NCI-H446 treated with DMSO at 0.1 percent for 48 hours (cell line): Measurements from ENCODE around the gene EEF1AKMT2.

Experiments used
- DNase-seq: peaks from one replicate; lab custom pipeline; 2025; lab: John Stamatoyannopoulos, UW

Gene EEF1AKMT2

DNA sequence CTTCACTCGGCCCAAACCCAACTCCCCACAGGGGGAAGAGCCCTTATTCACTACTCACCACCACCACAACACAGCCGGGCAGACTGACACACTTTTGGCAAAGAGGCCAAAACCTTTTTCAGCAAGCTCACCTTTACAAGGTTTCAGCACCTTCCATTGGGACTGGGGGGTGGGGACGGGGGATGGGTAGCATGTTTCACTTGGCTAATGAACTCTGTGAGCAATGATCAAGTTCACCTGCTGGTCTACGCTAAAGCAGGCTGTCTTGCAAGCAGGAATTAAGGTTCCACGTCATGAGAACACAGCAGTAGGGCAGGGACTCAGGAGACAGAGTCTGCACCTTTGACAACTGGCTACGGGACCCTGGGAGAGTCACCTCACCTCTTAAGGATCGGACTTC, 54.5 kb downstream of the EEF1AKMT2 start:
- DNase-seq: no peak

DNA sequence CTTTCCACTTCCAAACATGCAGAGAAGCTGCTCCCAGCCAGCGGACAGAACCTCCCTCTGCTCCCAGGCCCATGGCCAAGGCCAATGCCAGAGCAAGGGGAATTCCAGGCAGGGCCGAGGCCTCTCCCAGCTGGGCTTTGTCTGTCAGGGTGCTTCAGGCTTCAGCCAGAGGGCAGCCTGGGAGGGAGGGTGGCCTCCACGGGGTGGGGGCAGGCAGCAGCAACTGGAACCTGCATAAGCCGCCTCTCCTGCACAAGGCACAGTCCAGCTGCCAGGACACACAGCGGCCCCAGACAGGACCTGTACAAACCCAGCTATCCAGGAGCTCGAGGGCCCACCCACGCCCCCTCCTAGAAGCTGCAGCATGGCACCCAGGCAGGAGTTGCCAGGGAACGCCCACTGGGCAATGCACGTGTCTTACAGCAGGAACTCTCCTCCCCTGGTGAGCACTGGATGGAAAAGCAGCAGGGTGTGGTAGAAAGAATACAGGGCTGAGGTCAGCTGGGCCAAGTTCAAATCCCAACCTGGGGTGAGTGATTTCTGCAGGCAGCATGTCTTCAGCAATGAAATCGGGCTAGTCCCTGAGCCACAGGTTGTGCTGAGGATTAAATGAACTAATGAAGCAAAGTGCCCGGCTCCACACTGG, 55.1 kb downstream of the EEF1AKMT2 start:
- DNase-seq: no peak

DNA sequence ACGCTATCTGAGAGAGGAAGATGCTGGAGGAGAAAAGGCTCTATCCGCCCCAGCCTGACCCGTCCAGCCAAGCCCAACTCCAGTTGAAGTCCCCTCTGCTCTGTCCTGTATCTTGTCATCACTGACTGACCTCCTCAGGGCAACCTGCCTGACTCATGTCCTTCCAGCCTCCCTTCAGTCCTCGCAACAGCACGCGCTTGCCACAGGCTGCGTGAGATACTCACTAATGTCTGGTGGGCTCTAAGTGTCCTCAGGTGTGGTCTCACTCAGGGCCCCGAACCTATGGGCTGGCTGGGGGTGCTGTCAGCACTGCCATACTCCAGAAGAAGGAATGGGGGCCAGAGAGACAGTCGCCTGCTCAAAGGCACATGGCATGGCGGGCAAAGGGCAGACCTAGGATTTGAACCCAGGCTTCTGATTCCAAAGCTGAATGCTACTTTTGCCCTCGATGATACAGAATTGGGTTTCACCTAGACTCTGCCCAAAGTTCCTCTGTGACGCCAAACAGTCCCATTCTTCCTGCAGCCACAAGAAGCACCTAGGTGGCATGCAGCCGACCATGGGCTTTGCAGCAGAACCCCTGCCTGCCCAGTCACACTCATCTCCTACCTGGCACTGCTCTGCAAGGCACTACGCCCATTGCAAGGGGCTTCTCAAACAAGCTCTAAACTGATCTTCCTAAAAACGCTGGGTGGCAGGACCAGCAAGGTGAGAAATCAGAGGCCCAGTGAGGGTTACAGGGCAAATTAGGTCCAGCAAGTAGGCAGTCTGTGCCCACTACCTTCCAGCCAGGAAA, 56.0 kb downstream of the EEF1AKMT2 start:
- DNase-seq: no peak

DNA sequence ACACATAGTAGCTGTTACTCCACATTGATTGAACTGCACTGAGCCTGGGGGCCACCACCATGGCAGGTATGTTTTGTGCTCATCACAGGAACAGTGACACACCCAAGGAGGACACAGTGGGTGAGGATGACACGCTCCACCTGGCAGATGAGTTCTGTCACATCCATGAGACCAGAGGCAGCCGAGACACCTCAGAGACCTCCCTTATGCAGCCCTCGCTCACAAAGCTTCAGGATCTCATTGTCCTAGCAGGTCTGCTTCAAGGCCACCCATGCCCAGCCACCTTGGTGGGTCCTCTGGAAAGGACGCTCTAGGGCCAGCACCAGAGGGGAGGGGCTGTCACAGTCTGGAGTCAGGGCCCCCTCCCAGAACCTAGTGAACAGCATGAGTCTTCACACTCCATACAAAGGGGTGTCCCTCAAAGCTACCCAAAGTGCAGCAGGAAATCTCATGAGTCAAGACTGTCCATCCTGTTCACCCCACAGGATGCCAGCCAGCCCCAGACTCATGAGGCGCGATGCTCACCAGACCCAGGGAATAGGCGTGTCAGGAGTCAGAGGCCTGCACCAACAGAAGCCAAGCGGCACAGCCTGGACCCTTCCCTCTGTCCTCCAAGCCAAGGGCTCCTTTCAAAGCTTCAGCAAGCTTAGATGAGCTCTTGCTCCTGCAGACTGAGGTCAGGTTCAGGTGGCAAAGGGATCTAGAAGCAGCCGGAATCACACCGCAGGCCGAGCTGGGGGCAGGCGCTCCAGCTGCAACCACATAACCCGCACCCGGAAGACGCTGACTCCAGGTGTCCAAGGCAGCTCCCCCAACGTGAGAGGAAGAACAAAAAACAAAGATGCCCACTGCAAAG, 57.1 kb downstream of the EEF1AKMT2 start:
- DNase-seq: no peak

DNA sequence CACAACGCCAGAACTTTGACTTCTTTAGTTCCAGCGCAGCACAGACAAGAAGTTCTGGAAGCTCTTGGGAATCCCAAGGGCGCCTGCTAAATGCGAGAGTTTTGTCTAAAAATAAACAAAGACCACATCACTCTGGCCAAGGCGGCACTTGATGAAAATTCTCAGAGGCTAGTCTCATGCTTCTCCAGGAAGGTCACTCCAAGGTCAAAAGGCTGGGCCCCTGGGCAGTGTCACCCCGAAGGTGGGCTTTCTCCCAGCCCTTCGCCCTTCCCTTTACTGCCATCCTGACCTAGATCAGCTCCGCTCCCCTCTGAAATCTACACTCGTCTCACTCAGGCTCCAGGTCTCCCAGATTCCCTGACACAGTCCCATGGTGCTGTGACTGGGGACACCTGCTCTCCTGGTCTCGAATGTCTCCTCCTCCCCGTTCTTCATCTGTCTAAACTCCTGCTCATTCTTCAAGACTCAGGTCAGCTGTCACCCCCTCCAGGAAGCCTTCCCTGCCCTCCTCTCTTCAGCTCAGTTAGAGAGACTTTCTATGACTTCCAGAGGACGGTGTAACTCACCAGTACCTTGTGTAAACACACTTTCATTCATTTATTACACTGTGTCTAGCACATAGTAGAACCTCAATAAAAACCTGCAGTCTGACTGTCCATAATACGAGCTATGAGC, 58.0 kb downstream of the EEF1AKMT2 start:
- DNase-seq: no peak

DNA sequence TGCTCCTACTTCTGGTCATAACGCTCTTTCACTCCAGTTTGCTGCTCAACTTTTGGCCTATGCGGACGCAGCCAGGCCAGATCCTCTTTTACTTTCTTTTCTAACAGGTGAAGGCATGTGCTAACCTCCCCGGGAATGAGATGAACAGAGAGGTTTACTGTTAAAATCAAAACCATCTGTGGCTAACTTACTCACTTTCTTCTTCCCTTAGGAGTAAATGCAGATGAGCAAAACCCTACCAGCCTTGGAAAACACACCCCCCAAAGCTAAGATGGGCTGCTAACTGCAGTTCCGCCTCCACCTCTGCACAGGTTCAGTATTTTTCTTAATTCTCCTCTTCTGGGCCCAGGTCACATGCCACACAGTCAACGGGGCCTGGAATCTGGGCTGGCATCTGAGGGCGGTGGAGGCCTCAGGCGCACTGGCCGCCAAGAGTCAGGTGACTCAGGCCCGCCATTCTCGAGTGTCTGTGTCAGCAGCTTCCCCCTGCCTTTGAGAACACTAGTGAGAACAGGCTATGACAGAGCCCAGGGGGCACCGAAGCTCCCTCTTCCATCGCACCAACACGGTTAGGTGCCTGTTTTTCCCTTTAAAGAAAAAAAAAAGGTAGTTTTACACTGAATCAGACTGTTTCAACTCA, 58.6 kb downstream of the EEF1AKMT2 start:
- no peak for DNase-seq

DNA sequence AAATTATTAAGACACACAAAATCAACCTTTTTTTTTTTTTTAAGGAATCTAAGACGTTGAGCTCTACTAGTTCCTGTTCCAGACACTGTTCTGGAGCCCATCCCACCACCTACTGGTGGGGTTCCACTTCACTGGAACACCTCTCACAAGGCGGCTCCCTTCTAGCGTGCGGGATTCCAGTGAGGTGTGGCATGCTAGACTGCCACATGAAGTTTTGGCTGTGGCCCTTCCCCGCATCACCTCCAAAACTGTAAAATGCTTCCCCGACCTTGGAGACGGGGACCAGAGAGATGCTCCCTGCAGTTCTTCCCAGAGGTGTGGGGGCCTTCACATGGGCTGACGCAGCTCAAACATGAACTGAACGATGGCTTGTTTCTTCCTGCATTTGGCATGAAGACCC, 60.1 kb downstream of the EEF1AKMT2 start:
- DNase-seq: no peak

DNA sequence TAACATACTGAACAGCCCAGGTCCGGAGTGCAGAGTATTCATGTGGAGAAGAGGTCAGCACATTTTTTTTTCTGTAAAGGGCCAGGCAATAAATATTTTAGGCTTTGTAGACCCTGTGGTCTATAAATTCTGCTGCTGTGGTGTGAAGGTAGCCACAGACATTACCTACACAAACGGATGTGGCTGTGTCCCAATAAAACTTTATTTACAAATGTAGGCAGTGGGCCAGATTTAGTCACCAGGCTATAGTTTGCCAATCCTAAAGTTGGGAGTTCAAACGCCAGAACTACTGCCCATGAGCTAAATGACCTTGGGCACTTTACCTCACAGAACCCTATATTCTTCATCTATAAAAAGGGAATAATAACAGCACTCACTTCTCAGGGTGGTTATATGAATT, 60.9 kb downstream of the EEF1AKMT2 start:
- DNase-seq: no peak

DNA sequence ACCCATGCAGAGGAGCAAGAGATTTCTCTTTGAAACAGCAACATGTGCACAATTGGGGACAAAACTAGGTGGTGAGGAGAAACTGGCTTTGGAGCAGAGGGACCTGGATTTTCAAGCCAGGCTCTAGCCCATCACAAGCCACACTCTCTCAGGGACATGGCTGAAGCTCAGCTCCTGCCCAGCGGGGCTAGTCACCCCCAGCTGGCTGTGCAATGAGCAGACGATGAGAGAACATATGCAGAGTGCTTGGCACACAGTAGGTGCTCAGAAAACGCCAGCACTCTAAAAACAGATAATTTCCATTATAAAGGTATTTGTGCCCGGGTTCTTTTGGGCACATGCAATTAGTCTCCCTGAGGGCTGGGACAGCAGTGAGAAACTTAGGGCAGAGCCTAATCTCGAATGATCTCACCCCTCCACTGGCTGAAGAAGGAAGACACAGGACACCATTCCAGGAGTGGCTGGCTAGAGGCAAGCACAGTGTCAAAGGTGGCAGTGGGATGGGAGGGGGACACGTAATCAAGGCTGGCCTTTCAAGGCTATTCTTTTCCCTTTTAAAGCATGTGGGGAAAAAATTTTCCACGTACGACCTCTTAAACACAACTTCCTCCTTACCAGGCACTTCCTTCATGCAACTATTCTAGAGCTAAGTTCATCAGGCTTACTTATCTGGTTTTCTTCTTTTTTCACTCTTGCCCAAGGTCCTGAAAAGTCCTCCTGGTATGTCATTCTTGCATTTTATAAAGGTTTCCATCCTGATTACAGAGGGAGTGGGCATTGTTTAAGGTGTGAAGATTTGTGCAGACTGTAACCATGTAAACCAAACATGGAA, 62.6 kb downstream of the EEF1AKMT2 start:
- no peak for DNase-seq

DNA sequence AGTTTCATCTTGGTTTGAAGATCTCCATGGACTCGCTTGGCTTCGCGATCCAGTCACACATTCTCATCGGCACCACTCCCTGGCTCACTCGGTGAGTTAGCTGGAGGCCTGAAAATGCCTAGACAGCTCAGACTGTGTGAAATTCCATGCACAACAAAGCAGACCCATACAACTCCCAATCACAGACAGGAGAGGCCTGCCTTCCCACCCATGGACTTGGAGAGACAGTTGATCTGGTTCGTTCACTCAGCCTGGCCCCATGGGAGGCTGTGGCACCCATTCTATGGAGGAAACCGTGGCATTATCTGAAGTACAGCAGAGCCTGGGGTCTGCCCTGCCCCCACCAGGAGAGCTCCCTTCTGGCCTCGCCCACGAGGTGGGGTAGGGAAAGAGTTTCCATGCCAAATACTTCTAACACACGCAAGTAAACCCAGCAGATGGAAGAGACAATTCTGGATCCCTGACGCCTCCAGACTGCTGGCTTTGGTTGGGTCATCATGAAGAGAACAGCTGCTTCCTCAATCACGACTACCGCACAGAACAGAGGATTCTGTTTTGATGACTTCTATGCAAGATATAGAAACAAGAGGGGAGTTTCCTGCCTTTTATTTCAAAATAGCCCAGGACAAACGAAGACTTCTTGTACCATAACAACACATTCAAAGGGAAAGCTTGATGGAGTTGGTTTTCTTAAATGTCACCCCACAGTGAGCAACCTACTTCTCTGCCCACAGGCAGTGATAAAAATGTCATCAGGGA, 63.4 kb downstream of the EEF1AKMT2 start:
- DNase-seq: no peak

DNA sequence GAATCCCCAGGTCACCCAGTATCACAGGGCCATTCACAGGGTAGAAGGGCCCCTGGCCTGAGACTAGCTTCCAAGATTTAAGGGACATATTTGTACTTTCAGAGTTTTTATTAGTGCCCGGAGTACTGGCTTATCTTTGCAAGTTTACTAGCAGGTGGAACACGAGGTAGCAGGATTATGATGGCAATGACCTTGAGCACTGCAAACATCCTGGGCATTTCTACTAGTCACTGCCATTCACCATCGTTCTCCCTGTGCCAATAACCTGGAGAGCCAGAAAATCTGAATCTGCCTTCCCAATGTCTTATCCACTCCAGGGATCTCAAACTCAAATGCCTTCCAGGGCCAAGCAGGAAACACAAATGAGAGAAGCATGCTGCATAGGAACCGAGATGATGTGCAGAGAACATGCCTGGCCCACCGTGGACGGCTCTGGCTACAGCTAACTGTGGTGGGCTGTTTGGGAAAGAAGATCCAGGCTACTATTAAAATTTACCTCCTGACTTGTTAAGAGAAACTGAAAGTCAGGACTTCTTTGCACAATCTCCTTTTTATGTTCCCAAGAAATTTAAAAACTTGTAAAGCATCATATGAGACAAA, 64.2 kb downstream of the EEF1AKMT2 start:
- DNase-seq: no peak

DNA sequence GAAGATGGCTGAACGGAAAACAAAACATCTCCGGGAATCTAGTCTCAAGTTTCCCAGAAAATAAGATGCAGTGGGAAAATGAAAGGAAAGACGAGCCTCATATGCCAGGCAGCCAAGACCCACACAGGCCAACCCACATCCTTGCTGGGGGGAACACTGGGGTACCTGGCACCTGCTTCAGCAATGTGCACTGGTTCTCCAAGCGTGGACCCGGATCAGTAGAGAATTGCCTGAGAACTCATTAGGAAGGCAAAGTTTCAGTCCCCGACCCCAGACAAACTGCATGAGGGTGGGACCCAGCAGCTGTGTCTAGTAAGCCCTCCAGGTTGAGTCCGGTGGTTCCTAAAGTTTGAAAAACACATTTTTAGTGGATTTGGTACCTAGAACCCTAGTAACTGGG, 65.9 kb downstream of the EEF1AKMT2 start:
- no peak for DNase-seq

DNA sequence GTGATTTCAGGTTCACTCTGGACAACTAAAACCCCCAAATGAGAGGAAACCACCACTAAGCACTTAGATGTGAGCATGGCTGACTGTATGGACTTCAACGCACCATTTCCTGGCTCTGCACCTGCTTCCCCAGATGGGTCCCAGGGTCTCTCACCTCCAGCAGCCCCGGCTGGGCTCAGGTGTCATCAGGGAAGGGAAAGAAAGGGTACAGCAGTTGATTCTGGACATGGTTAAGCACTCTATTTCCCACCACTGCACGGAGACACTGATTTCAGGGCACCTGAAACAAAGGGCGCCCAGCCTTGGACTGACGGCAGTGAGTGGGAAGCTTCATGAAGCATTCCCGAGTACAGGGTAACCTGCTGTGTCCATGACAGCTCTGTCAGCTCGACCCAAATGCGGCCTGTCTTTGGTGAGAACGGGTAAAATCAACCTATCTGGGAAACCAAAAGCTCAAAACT, 66.5 kb downstream of the EEF1AKMT2 start:
- no peak for DNase-seq

DNA sequence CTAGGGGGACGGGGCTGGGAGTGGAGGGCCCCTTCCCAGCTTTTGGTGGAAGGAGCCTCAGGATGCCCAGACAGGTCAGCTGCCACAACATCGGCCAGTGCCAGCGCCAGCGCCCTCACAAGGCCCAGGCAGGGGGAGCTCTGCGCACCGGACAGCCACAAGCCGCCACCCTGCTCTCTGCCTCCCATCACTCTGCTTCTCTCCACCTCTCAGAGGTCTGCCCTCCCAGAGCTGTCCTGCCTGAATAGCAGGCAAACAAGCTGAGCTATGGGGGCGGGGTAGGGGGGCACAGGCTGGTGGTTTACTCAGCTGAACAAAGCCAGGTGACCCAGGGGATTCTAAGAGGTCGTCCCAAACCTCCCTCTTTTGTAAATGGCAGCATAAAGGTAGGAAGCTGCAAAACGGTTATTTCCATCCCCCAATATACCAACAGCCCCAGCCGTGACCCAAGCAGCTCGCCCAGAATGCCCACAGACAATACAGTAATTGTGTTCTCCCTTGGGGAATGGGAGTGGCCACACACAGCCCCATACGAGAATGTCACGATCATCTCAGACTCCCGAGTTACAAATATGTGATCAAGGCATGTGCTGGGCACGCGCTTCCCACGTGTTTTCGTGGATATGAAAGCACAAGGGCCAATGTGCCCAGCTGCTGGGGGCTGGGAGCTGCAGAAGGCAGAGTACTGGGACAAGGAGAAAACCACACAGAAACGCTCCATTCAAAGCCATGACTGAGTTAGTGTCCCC, 67.2 kb downstream of the EEF1AKMT2 start:
- DNase-seq: no peak

DNA sequence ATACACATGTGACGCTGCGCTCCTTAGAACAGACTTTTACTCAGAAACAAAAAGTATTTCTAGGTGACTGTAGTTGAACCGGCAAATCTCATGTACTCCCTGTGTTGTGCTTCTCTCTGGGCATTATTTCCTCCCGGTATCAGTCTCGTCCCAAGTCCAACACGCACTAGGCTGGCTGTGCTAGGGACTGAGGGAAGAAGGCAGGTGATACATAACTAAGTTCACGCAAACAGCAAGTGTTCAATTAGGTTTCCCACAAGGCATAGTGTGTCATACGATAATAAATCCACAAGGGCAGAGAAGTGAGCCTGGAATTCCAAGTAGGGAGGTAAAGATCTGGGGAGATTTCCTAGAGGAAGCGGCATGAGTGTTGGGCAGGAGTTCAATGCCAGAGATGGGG, 67.9 kb downstream of the EEF1AKMT2 start:
- DNase-seq: no peak

DNA sequence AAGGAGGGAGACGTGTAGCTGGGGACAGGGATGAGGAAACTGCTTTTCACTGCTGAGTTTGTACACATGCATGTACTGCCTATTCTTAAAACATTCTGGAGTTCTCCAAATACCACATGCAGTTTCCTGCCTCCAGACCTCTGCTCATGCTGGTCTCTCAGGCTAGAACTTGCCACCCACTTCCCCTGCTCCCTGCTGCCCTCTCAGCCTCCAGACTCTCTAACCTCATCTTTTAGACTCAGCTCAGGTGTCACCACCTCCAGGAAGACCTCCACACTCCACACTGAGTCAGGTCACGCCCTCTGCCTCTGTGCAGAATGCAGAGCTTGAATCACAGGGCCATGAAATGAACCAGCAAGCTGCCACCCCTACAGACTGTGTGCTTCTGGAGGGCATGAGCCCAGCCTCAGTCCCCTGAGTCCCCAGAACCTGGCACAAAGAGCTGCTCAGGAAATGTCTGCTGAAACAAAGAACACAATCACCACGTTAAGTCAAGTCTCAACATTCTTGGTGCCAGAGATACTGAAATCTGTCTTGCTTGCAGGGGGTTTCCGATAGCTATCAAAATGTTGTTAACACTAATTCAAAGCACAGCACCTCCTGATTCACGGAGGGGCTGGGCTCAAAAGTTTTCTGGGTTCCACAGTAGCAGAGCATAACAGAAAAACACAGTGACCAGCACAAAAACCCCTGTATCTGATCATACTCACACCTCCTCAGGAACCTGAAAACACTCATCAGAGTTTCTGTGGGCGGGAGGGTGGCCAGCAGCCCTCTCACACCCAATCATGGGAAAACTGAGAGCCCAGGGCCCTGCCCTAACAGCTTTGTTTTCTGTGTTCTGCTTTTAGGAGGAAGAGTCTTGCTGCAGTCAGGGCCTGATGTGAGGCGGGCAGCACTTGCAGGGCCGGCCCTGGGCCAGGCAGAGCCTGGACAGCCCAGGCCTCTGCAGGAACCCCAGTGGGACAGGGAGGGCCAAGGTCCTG, 68.6 kb downstream of the EEF1AKMT2 start:
- no peak for DNase-seq

DNA sequence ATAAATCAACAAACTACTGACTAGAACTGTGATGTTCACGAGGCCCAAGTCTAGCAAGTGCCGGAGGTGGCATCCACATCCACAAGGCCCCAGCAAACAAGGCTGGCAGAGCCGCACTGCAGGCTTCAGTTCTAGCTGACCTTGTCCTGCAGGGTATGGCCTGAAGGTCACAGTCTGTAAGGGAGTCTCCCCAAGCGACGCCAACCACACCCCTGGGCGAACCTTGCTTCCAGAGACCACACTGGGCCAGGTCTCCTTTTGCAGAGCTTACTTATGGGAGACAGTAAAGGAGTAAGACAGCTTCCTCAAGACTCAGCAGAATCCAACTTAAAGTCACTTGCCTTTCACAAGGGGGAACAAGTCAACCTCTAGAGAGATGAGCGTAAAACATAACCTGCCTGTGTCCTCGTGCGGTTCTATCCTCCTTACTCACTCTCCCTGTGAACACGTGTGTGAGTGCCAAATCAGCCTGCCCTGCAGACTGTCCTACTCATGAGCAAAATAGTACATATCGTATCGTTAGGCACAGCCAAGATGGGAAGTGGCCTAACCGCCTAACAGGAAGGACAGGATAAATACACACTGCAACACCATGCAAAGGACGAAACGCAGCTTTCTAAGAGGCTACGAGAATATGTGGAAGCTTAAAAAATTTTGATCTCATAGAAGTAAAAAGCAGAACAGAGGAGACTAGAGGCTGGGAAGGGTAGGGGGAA, 70.2 kb downstream of the EEF1AKMT2 start:
- DNase-seq: no peak
